ENCODE measurements around the gene CABP1. TPM values are rescaled to one million over a fixed set of nuclear protein-coding genes. Genes with fewer than 3 reads are reported as not detected.

The CABP1 gene
- total RNA-seq, 2 donors from 2014 or later = 0.23 to 0.62 TPM

DNA sequence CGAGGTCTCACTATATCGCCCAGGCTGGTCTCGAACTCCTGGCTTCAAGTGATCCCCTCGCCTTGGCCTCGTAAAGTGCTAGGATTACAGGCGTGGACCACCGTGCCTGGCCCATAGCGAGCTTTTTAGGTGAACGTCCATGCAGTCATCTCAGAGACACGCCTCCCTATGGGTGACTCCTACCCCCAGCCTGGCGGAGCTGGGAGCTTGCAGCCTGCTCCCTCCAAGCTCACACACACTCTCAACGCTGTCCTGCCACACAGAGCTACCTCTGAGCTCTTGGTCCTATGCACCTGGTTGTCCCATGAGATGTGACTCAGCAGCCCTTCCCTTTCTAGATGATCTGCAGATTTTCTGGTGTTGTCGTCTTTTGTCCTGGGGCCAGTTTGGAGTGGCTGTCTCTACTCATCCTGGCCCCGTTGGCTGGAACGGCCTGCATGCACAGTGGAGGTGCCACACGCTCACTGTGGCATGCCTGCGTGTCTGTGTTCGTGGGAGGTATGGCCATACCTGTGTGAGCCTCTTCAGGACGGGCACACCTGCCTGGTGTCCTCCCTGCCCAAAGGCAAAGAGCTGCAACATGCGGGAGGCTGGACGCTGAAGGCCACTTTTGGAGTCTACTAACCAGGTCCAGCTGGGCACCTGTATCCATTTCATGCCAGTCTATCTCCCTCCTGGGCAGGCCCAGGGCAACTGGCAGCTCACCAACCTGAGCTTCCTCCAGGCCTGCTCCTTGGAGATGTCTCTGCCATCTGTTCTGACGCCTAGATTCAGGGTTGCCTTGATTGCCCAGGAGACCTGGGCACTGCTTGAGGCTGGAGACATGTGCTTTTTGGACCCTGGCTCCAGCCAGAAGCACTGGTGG lies 18.1 kb downstream of the CABP1 start:
- intact Hi-C loops (cut with DNase I) = no loop called here
- H3K36me3 ChIP-seq = no peaks in the 10 kb centered on the region
- no peaks in the 10 kb centered on the region for H3K4me1 ChIP-seq (replicated peaks)
- H3K9me3 ChIP-seq = no peaks in the 10 kb centered on the region
- no peak for DNase-seq (ENCODE audit: low spot score)
- 85% methylated on average over 22 of the region's 22 CpGs for whole genome bisulfite sequencing
- no peak overlapping the region for H3K27ac ChIP-seq
- TF ChIP-seq POLR2A (IDR thresholded peaks at IDR 0.05) (no peak), POLR2AphosphoS5 (IDR thresholded peaks at IDR 0.05) (no peak)
- TF ChIP-seq, protein P1, sequence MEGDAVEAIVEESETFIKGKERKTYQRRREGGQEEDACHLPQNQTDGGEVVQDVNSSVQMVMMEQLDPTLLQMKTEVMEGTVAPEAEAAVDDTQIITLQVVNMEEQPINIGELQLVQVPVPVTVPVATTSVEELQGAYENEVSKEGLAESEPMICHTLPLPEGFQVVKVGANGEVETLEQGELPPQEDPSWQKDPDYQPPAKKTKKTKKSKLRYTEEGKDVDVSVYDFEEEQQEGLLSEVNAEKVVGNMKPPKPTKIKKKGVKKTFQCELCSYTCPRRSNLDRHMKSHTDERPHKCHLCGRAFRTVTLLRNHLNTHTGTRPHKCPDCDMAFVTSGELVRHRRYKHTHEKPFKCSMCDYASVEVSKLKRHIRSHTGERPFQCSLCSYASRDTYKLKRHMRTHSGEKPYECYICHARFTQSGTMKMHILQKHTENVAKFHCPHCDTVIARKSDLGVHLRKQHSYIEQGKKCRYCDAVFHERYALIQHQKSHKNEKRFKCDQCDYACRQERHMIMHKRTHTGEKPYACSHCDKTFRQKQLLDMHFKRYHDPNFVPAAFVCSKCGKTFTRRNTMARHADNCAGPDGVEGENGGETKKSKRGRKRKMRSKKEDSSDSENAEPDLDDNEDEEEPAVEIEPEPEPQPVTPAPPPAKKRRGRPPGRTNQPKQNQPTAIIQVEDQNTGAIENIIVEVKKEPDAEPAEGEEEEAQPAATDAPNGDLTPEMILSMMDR (IDR thresholded peaks at IDR 0.05) = no peak
- H3K27me3 ChIP-seq (replicated peaks; ENCODE audit: insufficient read depth) = no peaks in the 10 kb centered on the region
- no peak overlapping the region for H3K4me3 ChIP-seq

DNA sequence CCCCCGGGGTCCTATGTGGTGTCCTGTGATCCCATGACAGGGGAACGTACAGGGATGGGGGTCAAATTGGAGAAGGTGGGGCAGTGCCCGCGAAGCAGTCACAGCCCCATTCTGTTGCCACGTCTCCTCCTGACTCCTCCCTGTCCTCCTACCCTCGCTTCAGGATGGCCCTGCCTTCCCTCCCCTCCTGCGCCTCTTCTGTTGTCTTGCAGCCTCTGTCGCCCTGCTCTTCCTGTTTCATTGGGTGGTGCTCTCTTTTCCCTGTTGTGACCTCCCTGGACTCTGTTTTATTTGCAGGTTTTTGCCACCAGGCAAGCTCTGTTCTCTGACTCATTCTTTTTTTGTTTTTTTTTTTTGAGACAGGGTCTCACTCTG lies 18.7 kb downstream of the CABP1 start:
- no peaks in the 10 kb centered on the region for H3K36me3 ChIP-seq
- no peak overlapping the region for H3K27ac ChIP-seq
- no peak for DNase-seq (ENCODE audit: low spot score)
- TF ChIP-seq POLR2A (IDR thresholded peaks at IDR 0.05) = no peak
- TF ChIP-seq, protein P1 (IDR thresholded peaks at IDR 0.05) = no peak
- TF ChIP-seq POLR2AphosphoS5 (IDR thresholded peaks at IDR 0.05) = no peak
- 79% methylated on average over 8 of the region's 8 CpGs for WGBS
- no peak overlapping the region for H3K4me3 ChIP-seq
- no peaks in the 10 kb centered on the region for H3K4me1 ChIP-seq (replicated peaks)
- H3K9me3 ChIP-seq = no peaks in the 10 kb centered on the region
- intact Hi-C loops (cut with DNase I) = no loop called here
- H3K27me3 ChIP-seq (replicated peaks; ENCODE audit: insufficient read depth) = no peaks in the 10 kb centered on the region

DNA sequence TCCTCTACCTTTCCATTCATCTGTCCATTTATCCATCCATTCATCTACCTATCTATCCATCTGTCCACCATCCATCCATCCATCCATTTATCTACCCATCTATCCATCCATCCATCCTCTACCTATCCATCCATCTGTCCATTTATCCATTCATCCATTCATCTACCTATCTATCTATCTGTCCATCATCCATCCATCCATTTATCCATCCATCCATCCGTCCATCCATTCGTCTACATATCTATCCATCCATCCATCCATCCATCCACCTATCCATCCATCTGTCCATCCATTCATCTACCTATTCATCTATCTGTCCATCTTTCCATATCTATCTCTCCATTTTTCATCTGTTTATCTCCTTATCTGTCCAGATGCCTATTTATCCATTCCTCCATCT lies 21.0 kb downstream of the CABP1 start:
- no peak overlapping the region for H3K4me3 ChIP-seq
- no peaks in the 10 kb centered on the region for H3K9me3 ChIP-seq
- WGBS = 42% methylated on average over 2 of the region's 2 CpGs
- TF ChIP-seq POLR2A (IDR thresholded peaks at IDR 0.05) = no peak
- TF ChIP-seq, protein P1 (IDR thresholded peaks at IDR 0.05) = no peak
- no peak for TF ChIP-seq POLR2AphosphoS5 (IDR thresholded peaks at IDR 0.05)
- H3K36me3 ChIP-seq = no peaks in the 10 kb centered on the region
- no peak for DNase-seq (ENCODE audit: low spot score)
- no peaks in the 10 kb centered on the region for H3K4me1 ChIP-seq (replicated peaks)
- intact Hi-C loops (cut with DNase I) = no loop called here
- no peaks in the 10 kb centered on the region for H3K27me3 ChIP-seq (replicated peaks; ENCODE audit: insufficient read depth)
- H3K27ac ChIP-seq = no peak overlapping the region

DNA sequence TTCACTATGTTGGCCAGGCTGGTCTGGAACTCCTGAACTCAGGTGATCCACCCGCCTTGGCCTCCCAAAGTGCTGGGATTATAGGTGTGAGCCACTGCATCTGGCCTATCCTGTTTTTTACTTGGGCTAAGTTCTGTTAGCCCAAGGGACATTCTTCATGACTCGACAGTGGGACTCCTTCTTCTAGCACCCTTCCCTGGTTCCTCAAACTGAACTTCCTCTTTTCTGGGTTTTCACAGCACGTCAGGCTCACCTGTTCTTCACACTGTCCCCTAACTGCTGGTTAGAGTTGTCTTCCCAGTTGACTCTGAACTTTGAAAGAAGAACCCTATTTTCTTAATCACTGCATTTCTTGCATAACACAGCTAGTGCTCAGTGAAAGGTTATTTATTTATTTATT lies 22.5 kb downstream of the CABP1 start:
- H3K27me3 ChIP-seq (replicated peaks; ENCODE audit: insufficient read depth) = no peaks in the 10 kb centered on the region
- no peak overlapping the region for H3K27ac ChIP-seq
- DNase-seq (ENCODE audit: low spot score) = no peak
- intact Hi-C loops (cut with DNase I) = no loop called here
- H3K4me1 ChIP-seq (replicated peaks) = no peaks in the 10 kb centered on the region
- no peak overlapping the region for H3K4me3 ChIP-seq
- TF ChIP-seq, protein P1 (IDR thresholded peaks at IDR 0.05) = no peak
- TF ChIP-seq POLR2AphosphoS5 (IDR thresholded peaks at IDR 0.05) (no peak), POLR2A (IDR thresholded peaks at IDR 0.05) (no peak)
- no peaks in the 10 kb centered on the region for H3K36me3 ChIP-seq
- H3K9me3 ChIP-seq = no peaks in the 10 kb centered on the region
- 87% methylated on average over 3 of the region's 3 CpGs for WGBS

DNA sequence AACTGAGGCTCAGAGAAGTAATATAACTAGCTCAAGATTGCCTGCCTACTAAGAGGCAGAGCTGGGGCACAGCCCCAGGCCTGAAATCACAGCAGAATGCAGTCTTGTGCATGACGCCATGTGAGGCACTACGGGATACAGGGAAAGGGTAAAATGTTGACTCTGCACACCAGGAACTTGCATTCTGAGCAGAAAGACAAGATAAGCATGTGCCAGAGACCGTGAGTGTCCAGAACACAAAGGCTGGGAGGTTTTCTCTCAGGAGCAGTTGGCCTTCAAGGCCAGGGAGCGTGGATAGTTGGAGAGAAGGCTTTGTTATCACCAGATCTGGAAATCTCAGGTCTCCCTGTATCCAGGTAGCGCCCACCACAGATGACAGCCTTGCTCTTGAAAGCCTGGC lies 23.3 kb downstream of the CABP1 start:
- no peak for DNase-seq (ENCODE audit: low spot score)
- H3K9me3 ChIP-seq = no peaks in the 10 kb centered on the region
- H3K27me3 ChIP-seq (replicated peaks; ENCODE audit: insufficient read depth) = no peaks in the 10 kb centered on the region
- WGBS = 75% methylated on average over 5 of the region's 5 CpGs
- H3K4me1 ChIP-seq (replicated peaks) = no peaks in the 10 kb centered on the region
- intact Hi-C loops (cut with DNase I) = no loop called here
- H3K36me3 ChIP-seq = no peaks in the 10 kb centered on the region
- no peak overlapping the region for H3K4me3 ChIP-seq
- TF ChIP-seq POLR2A (IDR thresholded peaks at IDR 0.05) (no peak), POLR2AphosphoS5 (IDR thresholded peaks at IDR 0.05) (no peak)
- TF ChIP-seq, protein P1 (IDR thresholded peaks at IDR 0.05) = no peak
- no peak overlapping the region for H3K27ac ChIP-seq
